Bronchial epithelial cell (primary cell): ENCODE results near the gene HMCES. TPM values are rescaled to one million over a fixed set of nuclear protein-coding genes. Genes with fewer than 3 reads are reported as not detected.

Experiments
- DNase-seq: peaks from one replicate; pipeline ENCODE4 v3.0.0-alpha.2; 2010; ENCODE audit warnings: low read depth
- FAIRE-seq: peaks from 2 replicates; lab custom pipeline; 2011; peaks lifted over from hg19 to GRCh38; lab: Jason Lieb, UNC
- H3K27me3 ChIP-seq: 2 replicates; pipeline ENCODE4 v1.5.1; 2011; ENCODE audit warnings: low read length; ENCODE audit not compliant: control insufficient read depth, insufficient read depth
- H3K36me3 ChIP-seq: 2 replicates; pipeline ENCODE4 v1.5.1; 2011; ENCODE audit warnings: low read length; ENCODE audit not compliant: control insufficient read depth, insufficient read depth
- H3K4me3 ChIP-seq: 2 replicates; pipeline ENCODE4 v1.5.1; 2011; ENCODE audit warnings: mild to moderate bottlenecking, low read depth, low read length, control low read depth
- total RNA-seq: library from RNA; depleted of rRNA; stranded (reverse); fragments of >200 nt; gene quantifications from 2 replicates; pipeline ENCODE4 v1.2.1, GENCODE V29; 2014
- TF ChIP-seq, protein P1 (sequence below): IDR thresholded peaks from 2 replicates; pipeline ENCODE4 v1.5.1; 2011; ENCODE audit warnings: mild to moderate bottlenecking, moderate library complexity, low read length, control low read depth, inconsistent platforms; ENCODE audit not compliant: insufficient read depth, severe bottlenecking

The HMCES gene, protein sequence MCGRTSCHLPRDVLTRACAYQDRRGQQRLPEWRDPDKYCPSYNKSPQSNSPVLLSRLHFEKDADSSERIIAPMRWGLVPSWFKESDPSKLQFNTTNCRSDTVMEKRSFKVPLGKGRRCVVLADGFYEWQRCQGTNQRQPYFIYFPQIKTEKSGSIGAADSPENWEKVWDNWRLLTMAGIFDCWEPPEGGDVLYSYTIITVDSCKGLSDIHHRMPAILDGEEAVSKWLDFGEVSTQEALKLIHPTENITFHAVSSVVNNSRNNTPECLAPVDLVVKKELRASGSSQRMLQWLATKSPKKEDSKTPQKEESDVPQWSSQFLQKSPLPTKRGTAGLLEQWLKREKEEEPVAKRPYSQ
- 30.5 and 35.6 TPM in 2 replicates for total RNA-seq

DNA sequence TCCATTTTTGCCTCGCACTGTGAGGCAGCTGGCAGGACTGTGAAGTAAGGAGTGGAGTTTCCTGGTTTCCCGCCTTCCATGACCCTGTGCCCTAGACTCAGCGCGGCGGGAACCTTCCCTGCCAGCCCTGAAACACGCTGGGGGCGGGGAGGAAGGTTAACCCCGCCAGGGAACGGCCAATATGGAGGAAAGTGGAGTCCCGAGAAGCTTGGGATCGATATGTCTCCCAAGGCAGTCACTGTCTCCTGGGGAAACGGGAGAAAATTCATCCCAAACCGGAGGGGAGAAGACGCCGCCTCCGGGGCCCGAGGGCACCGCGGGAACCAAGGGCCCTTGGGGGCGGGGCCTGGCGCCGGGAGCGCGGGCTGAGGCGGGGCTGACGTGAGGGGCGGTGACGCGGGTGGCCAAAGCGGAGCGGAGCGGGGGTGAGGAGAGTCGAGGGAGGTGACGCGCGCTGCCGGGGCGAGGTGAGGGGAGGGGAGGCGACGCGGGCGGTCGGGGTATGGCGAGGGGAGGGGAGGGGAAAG lies at the start of gene HMCES:
TSS of gene HMCES (plus strand) at position 432 of the 527 bp plus-strand sequence. CDS start 863 bp downstream, outside the sequence.
- peaks cover 12% of the 10 kb centered on the region for H3K36me3 ChIP-seq
- DNase-seq (peak; percentile 71), FAIRE-seq (no peak)
- H3K4me3 ChIP-seq: peak within 1 kb of the TSS; percentile 91
- no peaks in the 10 kb centered on the region for H3K27me3 ChIP-seq
- TF ChIP-seq, protein P1, sequence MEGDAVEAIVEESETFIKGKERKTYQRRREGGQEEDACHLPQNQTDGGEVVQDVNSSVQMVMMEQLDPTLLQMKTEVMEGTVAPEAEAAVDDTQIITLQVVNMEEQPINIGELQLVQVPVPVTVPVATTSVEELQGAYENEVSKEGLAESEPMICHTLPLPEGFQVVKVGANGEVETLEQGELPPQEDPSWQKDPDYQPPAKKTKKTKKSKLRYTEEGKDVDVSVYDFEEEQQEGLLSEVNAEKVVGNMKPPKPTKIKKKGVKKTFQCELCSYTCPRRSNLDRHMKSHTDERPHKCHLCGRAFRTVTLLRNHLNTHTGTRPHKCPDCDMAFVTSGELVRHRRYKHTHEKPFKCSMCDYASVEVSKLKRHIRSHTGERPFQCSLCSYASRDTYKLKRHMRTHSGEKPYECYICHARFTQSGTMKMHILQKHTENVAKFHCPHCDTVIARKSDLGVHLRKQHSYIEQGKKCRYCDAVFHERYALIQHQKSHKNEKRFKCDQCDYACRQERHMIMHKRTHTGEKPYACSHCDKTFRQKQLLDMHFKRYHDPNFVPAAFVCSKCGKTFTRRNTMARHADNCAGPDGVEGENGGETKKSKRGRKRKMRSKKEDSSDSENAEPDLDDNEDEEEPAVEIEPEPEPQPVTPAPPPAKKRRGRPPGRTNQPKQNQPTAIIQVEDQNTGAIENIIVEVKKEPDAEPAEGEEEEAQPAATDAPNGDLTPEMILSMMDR: no peak

DNA sequence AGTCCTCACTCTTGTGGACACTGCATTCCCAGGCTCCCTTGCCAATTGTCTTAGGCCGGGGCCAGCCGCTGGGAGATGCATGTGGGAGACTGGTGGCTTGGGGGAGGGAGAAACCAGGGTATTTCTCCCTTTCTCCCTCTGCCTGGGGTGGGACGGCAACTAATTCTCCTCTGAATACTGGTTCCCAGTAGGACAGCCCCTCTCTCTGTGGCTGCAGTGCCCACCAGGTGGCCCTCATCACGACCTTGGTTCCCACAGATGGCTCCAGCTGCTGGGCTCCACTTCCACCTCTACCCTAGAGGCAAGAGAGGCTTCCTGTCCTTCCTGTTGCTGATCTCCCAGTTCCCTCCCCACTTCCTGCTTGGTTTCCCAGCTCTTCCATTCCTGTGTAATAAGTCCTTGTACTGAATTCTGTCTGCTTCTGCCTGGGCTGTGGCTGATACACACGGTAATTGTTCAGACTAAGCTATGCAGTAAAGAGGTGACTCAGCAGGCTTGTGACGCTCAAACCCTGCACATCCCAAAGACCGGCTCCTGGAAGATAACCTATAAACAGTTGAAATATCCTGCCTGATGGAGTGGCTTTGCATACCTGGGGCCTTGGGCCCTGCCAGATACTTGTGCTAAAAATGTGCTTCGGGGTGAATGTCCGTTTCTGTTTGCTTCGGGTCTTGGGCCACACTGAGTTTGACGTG lies 49.6 kb upstream of the HMCES start:
- no peak overlapping the region for H3K4me3 ChIP-seq
- DNase-seq (peak; percentile 83), FAIRE-seq (peak; percentile 73)
- no peaks in the 10 kb centered on the region for H3K27me3 ChIP-seq
- H3K36me3 ChIP-seq: no peaks in the 10 kb centered on the region
- TF ChIP-seq, protein P1: no peak

DNA sequence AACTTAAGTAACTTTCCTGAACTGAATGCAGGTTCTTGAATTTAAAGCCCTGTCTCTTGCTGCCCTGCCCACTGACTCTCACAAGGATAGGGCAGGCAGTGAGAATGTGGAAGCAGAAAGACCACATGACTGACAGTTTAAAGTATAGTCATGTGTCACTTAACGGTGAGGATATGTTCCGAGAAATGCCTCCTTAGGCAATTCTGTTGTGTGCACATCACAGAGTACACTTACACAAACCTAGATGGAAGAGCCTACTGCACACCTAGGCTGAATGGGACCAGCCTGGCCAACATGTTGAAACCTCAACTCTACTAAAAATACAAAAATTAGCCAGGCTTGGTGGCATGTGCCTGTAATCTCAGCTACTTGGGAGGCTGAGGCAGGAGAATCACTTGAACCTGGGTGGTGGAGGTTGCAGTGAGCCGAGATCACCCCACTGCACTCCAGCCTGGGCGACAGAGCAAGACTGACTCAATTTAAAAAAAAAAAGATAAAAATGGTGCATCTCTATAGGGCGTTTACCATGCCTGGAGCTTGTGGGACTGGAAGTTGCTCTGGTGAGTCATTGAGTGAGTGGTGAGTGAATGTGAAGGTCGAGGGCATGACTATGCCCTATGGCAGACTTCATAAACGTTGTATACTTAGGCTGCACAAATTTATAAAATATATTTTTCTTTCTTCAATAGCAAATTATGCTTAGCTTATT lies 48.2 kb upstream of the HMCES start:
- Histone ChIP-seq H3K27me3 (no peaks in the 10 kb centered on the region), H3K36me3 (no peaks in the 10 kb centered on the region), H3K4me3 (no peak overlapping the region)
- TF ChIP-seq, protein P1: no peak
- peak; percentile 96 for DNase-seq
- no peak for FAIRE-seq

DNA sequence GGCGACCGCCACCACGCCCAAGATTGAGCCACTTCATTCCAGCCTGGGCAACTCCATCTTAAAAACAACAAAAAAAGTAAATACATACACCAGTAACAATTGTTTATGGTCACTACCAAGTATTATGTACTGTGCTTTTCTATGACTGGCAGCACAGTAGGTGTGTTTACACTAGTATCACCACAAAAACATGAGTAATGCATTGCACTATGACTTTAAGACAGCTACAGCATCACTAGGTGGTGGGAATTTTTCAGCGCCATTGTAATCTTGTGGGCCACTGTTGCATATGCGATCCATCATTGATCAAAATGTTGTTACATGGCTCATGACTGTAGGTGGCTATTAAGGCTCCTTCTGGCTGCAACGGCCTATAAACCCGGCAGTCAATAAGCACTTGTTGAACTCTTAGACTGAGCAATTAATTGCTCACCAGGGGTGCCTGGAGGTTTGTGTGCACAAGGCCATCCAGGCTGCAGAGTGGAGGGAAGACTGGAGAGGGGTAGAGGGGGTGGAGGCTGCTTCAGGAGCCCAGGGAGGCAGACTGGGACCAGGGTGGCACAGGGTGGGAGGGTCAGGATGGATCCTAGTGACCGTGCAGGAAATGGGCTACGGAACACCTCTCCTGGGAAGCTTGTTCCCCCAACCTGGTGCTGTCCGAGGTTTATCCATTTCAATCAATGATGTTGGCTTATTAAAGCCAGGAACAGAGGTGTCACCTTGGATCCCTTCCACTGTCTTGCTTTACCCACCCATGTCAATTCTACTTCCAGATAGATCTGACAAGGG lies 47.1 kb upstream of the HMCES start:
- no peak for FAIRE-seq
- TF ChIP-seq, protein P1: no peak
- no peaks in the 10 kb centered on the region for H3K27me3 ChIP-seq
- H3K4me3 ChIP-seq: no peak overlapping the region
- peak; percentile 70 for DNase-seq
- H3K36me3 ChIP-seq: no peaks in the 10 kb centered on the region

DNA sequence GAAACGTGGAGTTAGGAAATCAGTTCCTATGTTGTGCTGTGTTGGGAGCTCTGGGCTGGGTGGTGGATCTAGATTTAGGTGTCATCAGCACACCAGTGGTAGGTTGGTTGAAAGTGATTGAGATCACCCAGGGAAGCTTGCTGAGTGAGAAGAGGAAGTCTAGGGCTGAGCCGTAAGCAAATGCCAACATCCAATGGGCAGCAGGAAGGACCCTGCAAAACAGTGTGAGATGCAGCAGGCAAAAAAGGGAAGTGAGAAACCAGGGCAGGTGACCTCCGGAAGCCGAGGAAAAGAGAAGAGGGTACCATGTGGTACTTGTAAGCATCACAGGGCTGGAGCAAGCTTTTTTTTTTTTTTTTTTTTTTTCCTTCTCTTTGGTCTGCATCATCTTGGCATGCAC lies 45.1 kb upstream of the HMCES start:
- no peak overlapping the region for H3K4me3 ChIP-seq
- no peak for FAIRE-seq
- DNase-seq: no peak

More for the DNA sequence above, 45.1 kb upstream of the HMCES start:
- no peaks in the 10 kb centered on the region for H3K27me3 ChIP-seq
- TF ChIP-seq, protein P1: no peak
- no peaks in the 10 kb centered on the region for H3K36me3 ChIP-seq
